GM12891 (cell line): ENCODE measurements around the gene MCTP1.

Experiments used
- PAX5 ChIP-seq: IDR thresholded peaks from 2 replicates; pipeline ENCODE4 v1.6.1; 2011; ENCODE audit warnings: low read length, moderate library complexity, mild to moderate bottlenecking; ENCODE audit not compliant: insufficient read depth, severe bottlenecking
- POLR2A ChIP-seq: IDR thresholded peaks from 2 replicates; pipeline ENCODE4 v1.6.1; 2011; ENCODE audit warnings: low read depth, low read length, control low read depth
- POLR2AphosphoS5 ChIP-seq: IDR thresholded peaks from 2 replicates; pipeline ENCODE4 v1.6.1; 2011; ENCODE audit warnings: low read depth, low read length, control low read depth
- TAF1 ChIP-seq: IDR thresholded peaks from 2 replicates; pipeline ENCODE4 v1.6.1; 2011; ENCODE audit warnings: low read depth, low read length, control low read depth

- TF ChIP-seq POLR2A (no peak), TAF1 (no peak), POLR2AphosphoS5 (no peak), PAX5 (no peak)
Observed at GRCh38 chr5:94863951-94864350, 420.9 kb downstream of the MCTP1 start.
